ENCODE data around the gene C5AR2. TPM values are rescaled to one million over a fixed set of nuclear protein-coding genes. Genes with fewer than 3 reads are reported as not detected.
"Not testable (repeated sequence)": the region's sequence is repeated elsewhere in the genome, so short reads cannot be mapped to it uniquely, and the experiment has no call there.

The C5AR2 gene
- total RNA-seq, 1 experiment from 2014 or later, result not detected

DNA sequence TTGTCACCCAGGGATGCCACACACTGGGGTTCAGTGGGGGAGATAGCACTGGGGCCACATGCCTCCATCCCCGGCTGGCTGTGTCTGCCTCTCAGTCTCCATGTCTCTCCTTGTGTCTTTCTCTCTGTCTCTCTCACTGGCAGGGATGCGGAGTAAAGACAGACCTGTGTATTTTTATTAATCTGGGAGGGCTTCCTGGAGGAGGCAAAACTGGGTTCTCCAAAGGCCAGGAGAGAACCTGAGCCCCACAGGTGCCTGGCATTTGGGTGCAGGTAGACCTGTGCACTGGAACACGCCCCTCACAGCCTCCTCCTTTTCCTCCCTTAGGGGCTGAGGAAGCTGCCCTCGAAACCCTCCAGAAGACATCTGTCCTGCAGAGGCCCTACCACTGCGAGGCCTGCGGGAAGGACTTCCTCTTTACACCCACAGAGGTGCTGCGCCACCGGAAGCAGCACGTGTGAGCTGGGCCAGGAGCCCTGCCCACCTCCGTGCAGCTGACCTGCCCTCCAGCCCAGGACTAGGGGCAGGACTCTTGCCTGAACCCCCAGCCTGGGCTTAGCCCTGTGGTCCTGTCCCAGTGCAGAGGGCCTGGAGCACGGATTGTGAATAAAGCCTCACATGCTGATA, 49.8 kb downstream of the C5AR2 start:
- Histone ChIP-seq H3K9me3 (ENCODE audit: insufficient read depth, low read depth) (no peaks in the 10 kb centered on the region), H3K4me3 (no peak overlapping the region), H3K4me1 (replicated peaks; ENCODE audit: insufficient read depth) (no peaks in the 10 kb centered on the region), H3K36me3 (ENCODE audit: low read depth) (no peaks in the 10 kb centered on the region), H3K79me2 (ENCODE audit: low read depth) (no peaks in the 10 kb centered on the region), H3K4me2 (no peak overlapping the region), H2AFZ (no peak overlapping the region), H3K9me2 (ENCODE audit: insufficient read depth) (no peaks in the 10 kb centered on the region), H3K27ac (no peak overlapping the region), H3F3A (ENCODE audit: insufficient read depth, low read depth) (peaks cover 42% of the 10 kb centered on the region), H4K20me1 (ENCODE audit: insufficient read depth) (peaks cover 5% of the 10 kb centered on the region), H3K27me3 (ENCODE audit: insufficient read depth, low read depth) (no peaks in the 10 kb centered on the region)
- TF ChIP-seq, protein P1, sequence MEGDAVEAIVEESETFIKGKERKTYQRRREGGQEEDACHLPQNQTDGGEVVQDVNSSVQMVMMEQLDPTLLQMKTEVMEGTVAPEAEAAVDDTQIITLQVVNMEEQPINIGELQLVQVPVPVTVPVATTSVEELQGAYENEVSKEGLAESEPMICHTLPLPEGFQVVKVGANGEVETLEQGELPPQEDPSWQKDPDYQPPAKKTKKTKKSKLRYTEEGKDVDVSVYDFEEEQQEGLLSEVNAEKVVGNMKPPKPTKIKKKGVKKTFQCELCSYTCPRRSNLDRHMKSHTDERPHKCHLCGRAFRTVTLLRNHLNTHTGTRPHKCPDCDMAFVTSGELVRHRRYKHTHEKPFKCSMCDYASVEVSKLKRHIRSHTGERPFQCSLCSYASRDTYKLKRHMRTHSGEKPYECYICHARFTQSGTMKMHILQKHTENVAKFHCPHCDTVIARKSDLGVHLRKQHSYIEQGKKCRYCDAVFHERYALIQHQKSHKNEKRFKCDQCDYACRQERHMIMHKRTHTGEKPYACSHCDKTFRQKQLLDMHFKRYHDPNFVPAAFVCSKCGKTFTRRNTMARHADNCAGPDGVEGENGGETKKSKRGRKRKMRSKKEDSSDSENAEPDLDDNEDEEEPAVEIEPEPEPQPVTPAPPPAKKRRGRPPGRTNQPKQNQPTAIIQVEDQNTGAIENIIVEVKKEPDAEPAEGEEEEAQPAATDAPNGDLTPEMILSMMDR (conservative IDR thresholded peaks at IDR 0.05), result no peak
- no peak for TF ChIP-seq EZH2 (IDR thresholded peaks at IDR 0.05; ENCODE audit: low read depth)
- no peak for DNase-seq
- intact Hi-C loops (cut with micrococcal nuclease; ENCODE audit: unreplicated experiment), result no loop called here
- POLR2A ChIA-PET (ENCODE audit: unreplicated experiment), result no interaction called here
- BruUV-seq (replicated peaks), result no TSS peak
- CTCF ChIA-PET, result no interaction called here

DNA sequence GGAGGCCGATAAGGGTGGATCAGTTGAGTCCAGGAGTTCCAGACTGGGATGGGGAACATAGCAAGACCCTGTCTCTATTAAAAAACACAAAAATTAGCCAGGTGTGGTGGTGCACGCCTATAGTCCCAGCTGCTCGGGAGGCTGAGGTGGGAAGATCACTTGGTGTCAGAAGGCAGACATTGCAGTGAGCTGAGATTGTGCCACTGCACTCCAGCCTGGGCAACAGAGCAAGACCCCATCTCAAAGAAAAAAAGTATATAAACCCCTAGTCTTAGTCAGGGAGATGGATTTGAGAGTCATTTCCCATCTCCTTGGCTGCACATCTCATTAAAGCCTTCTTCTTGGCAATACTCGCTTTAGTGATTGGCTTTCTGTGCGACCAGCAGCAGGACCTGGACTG, 51.9 kb downstream of the C5AR2 start:
- CTCF ChIA-PET; H3K4me1 ChIP-seq (replicated peaks; ENCODE audit: insufficient read depth); POLR2A ChIA-PET (ENCODE audit: unreplicated experiment); H3K4me2 ChIP-seq; intact Hi-C loops (cut with micrococcal nuclease; ENCODE audit: unreplicated experiment); H2AFZ ChIP-seq; H3K4me3 ChIP-seq; H3K36me3 ChIP-seq (ENCODE audit: low read depth); H4K20me1 ChIP-seq (ENCODE audit: insufficient read depth); H3K79me2 ChIP-seq (ENCODE audit: low read depth); H3K27me3 ChIP-seq (ENCODE audit: insufficient read depth, low read depth); BruUV-seq (replicated peaks); H3K27ac ChIP-seq; DNase-seq; H3K9me2 ChIP-seq (ENCODE audit: insufficient read depth); H3K9me3 ChIP-seq (ENCODE audit: insufficient read depth, low read depth): not testable (repeated sequence)
- H3F3A ChIP-seq (ENCODE audit: insufficient read depth, low read depth), result peaks cover 38% of the 10 kb centered on the region

DNA sequence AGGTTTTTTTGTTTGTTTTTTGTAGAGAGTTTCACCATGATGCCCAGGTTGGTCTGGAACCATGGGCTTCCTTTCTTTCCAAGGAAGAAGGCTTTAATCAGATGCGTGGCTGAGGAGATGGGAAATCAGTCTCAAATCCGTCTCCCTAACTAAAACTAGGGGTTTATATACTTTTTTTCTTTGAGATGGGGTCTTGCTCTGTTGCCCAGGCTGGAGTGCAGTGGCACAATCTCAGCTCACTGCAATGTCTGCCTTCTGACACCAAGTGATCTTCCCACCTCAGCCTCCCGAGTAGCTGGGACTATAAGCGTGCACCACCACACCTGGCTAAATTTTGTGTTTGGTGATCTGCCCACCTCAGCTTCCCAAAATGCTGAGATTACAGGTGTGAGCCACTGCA, 52.6 kb downstream of the C5AR2 start:
- H3K4me1 ChIP-seq (replicated peaks; ENCODE audit: insufficient read depth); H3K27ac ChIP-seq; H3K4me2 ChIP-seq; DNase-seq; H3K79me2 ChIP-seq (ENCODE audit: low read depth); intact Hi-C loops (cut with micrococcal nuclease; ENCODE audit: unreplicated experiment); CTCF ChIA-PET; BruUV-seq (replicated peaks); H3K36me3 ChIP-seq (ENCODE audit: low read depth); H3K4me3 ChIP-seq; H4K20me1 ChIP-seq (ENCODE audit: insufficient read depth); H3K9me2 ChIP-seq (ENCODE audit: insufficient read depth); H3K9me3 ChIP-seq (ENCODE audit: insufficient read depth, low read depth); H3K27me3 ChIP-seq (ENCODE audit: insufficient read depth, low read depth); H2AFZ ChIP-seq: not testable (repeated sequence)
- POLR2A ChIA-PET (ENCODE audit: unreplicated experiment), result interaction anchor here (0.6 kb wide), 1 partner anchor 165 kb away, joined by 5 read pairs; no protein-coding TSS in a partner anchor
- peaks cover 38% of the 10 kb centered on the region for H3F3A ChIP-seq (ENCODE audit: insufficient read depth, low read depth)

DNA sequence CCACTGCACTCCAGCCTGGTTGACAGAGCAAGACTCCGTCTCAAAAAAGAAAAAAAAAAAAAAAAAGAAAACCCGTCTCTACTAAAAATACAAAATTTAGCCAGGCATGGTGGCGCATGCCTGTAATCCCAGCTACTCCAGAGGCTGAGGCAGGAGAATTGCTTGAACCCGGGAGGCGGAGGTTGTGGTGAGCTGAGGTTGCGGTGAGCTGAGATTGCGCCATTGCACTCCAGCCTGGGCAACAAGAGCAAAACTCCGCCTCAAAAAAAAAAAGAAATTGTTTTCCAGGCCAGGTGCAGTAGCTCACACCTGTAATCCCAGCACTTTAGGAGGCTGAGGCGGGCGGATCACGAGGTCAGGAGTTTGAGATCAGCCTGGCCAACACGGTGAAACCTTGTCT, 54.6 kb downstream of the C5AR2 start:
- H3K27ac ChIP-seq; H3K4me1 ChIP-seq (replicated peaks; ENCODE audit: insufficient read depth); intact Hi-C loops (cut with micrococcal nuclease; ENCODE audit: unreplicated experiment); DNase-seq; H4K20me1 ChIP-seq (ENCODE audit: insufficient read depth); H3K79me2 ChIP-seq (ENCODE audit: low read depth); H3K9me3 ChIP-seq (ENCODE audit: insufficient read depth, low read depth); H3K36me3 ChIP-seq (ENCODE audit: low read depth); H3K4me2 ChIP-seq; H2AFZ ChIP-seq; H3K4me3 ChIP-seq; BruUV-seq (replicated peaks); H3K27me3 ChIP-seq (ENCODE audit: insufficient read depth, low read depth); H3K9me2 ChIP-seq (ENCODE audit: insufficient read depth): not testable (repeated sequence)
- peaks cover 28% of the 10 kb centered on the region for H3F3A ChIP-seq (ENCODE audit: insufficient read depth, low read depth)
- POLR2A ChIA-PET (ENCODE audit: unreplicated experiment), result interaction anchor here (0.6 kb wide), 1 partner anchor 113 kb away, joined by 5 read pairs; no protein-coding TSS in a partner anchor
- CTCF ChIA-PET, result interaction anchor here (0.7 kb wide), 3 partner anchors 38 to 280 kb away, joined by 3 to 8 read pairs (median 3); no protein-coding TSS in a partner anchor

DNA sequence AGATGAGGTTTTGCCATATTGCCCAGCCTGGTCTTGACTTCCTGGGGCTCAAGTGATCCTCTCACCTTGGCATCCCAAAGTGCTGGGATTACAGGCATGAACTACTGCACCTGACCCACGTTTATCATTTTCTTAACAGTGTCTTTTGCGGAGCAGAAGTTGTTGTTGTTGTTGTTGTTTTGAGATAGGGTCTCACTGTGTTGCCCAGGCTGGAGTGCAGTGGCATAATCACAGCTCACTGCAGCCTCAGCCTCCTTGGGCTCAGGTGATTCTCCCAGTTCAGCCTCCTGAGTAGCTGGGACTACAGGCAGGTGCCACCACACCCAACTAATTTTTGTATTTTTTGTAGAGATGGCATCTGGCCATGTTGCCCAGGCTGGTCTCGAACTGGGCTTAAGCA, 55.6 kb downstream of the C5AR2 start:
- BruUV-seq (replicated peaks); H4K20me1 ChIP-seq (ENCODE audit: insufficient read depth); H2AFZ ChIP-seq; H3K9me2 ChIP-seq (ENCODE audit: insufficient read depth); POLR2A ChIA-PET (ENCODE audit: unreplicated experiment); H3K36me3 ChIP-seq (ENCODE audit: low read depth); H3K4me2 ChIP-seq; H3K27ac ChIP-seq; intact Hi-C loops (cut with micrococcal nuclease; ENCODE audit: unreplicated experiment); H3K79me2 ChIP-seq (ENCODE audit: low read depth); H3K4me1 ChIP-seq (replicated peaks; ENCODE audit: insufficient read depth); DNase-seq; H3K9me3 ChIP-seq (ENCODE audit: insufficient read depth, low read depth); H3K4me3 ChIP-seq; CTCF ChIA-PET; H3K27me3 ChIP-seq (ENCODE audit: insufficient read depth, low read depth): not testable (repeated sequence)
- peaks cover 18% of the 10 kb centered on the region for H3F3A ChIP-seq (ENCODE audit: insufficient read depth, low read depth)

DNA sequence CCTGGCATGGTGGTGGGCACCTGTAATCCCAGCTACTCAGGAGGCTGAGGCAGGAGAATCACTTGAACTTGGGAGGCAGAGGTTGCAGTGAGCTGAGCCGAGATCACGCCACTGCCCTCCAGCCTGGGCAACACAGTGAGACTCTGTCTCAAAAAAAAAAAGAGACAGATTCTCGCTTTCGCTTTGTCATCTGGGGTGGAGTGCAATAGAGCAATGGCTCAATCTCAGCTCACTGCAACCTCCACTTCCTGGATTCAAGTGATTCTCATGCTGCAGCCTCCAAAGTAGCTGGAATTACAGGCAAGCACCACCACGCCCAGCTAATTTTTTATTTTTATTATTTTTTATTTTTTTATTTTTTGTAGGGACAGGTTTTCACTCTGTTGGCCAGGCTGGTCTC, 56.7 kb downstream of the C5AR2 start:
- ChIA-PET POLR2A (ENCODE audit: unreplicated experiment) (interaction anchor here (0.6 kb wide), 1 partner anchor 32 kb away, joined by 4 read pairs; no protein-coding TSS in a partner anchor), CTCF (interaction anchor here (0.7 kb wide), 1 partner anchor 1426 kb away, joined by 4 read pairs; no protein-coding TSS in a partner anchor)
- H4K20me1 ChIP-seq (ENCODE audit: insufficient read depth); H3K4me2 ChIP-seq; DNase-seq; BruUV-seq (replicated peaks); H3K9me2 ChIP-seq (ENCODE audit: insufficient read depth); H3K4me3 ChIP-seq; H3K4me1 ChIP-seq (replicated peaks; ENCODE audit: insufficient read depth); H3K27ac ChIP-seq; H3K9me3 ChIP-seq (ENCODE audit: insufficient read depth, low read depth); H3K36me3 ChIP-seq (ENCODE audit: low read depth); intact Hi-C loops (cut with micrococcal nuclease; ENCODE audit: unreplicated experiment); H2AFZ ChIP-seq; H3K27me3 ChIP-seq (ENCODE audit: insufficient read depth, low read depth); H3K79me2 ChIP-seq (ENCODE audit: low read depth); H3F3A ChIP-seq (ENCODE audit: insufficient read depth, low read depth): not testable (repeated sequence)
